PC-9 (cell line): ENCODE measurements around the gene PCDHAC1. TPM values are rescaled to one million over a fixed set of nuclear protein-coding genes. Genes with fewer than 3 reads are reported as not detected.
A peak's percentile ranks its signal among the peaks of the same experiment; 100 is the strongest.

Experiments
- BruUV-seq: library from RNA; stranded (reverse); fragments of 400-500 nt; replicated peaks from 2 replicates; lab custom pipeline; 2021; lab: Mats Ljungman, UMichigan
- CTCF ChIA-PET: fragments of 300-600 bp; sonication (Branson Sonifier 250); formaldehyde crosslinking; loops from one replicate; lab custom pipeline; 2022; ENCODE audit warnings: antibody characterized with exemption; lab: Charles Lee
- POLR2A ChIA-PET: fragments of 300-600 bp; sonication (Branson Sonifier 250); formaldehyde crosslinking; loops from one replicate; lab custom pipeline; 2022; ENCODE audit warnings: antibody characterized with exemption; ENCODE audit not compliant: unreplicated experiment; lab: Charles Lee
- DNase-seq, 2 experiments: peaks; one replicate each; pipeline versions ENCODE4 v3.0.0 to v3.0.0-alpha.2; 2015 to 2022; ENCODE audit warnings: mixed read lengths in 1 of 2
- H2AFZ ChIP-seq: fragments of 200-600 bp; sonication (generic); 2 replicates; pipeline ENCODE4 v1.8.1; 2017; ENCODE audit warnings: antibody characterized with exemption
- H3F3A ChIP-seq: fragments of 200-600 bp; sonication (generic); 2 replicates; pipeline ENCODE4 v1.8.1; 2017; ENCODE audit warnings: antibody characterized with exemption, mild to moderate bottlenecking, low read depth; ENCODE audit not compliant: insufficient read depth
- H3K27ac ChIP-seq: fragments of 200-600 bp; sonication (generic); 2 replicates; pipeline ENCODE4 v1.6.1; 2016; ENCODE audit warnings: mixed run types
- H3K27me3 ChIP-seq: fragments of 200-600 bp; sonication (generic); 2 replicates; pipeline ENCODE4 v1.6.1; 2016; ENCODE audit warnings: low read depth, mixed run types; ENCODE audit not compliant: insufficient read depth
- H3K36me3 ChIP-seq: fragments of 200-600 bp; sonication (generic); 2 replicates; pipeline ENCODE4 v1.6.1; 2016; ENCODE audit warnings: low read depth, mixed run types
- H3K4me1 ChIP-seq: fragments of 200-600 bp; sonication (generic); replicated peaks from 2 replicates; pipeline ENCODE4 v1.6.1; 2016; ENCODE audit warnings: mixed run types; ENCODE audit not compliant: insufficient read depth
- H3K4me2 ChIP-seq: fragments of 200-600 bp; sonication (generic); 2 replicates; pipeline ENCODE4 v1.6.1; 2017; ENCODE audit warnings: mixed run types
- H3K4me3 ChIP-seq: fragments of 200-600 bp; sonication (generic); 2 replicates; pipeline ENCODE4 v1.6.1; 2016; ENCODE audit warnings: mixed run types
- H3K79me2 ChIP-seq: fragments of 200-600 bp; sonication (generic); 2 replicates; pipeline ENCODE4 v1.6.1; 2017; ENCODE audit warnings: low read depth, mixed run types
- H3K9me2 ChIP-seq: fragments of 200-600 bp; sonication (generic); 2 replicates; pipeline ENCODE4 v1.8.1; 2017; ENCODE audit warnings: mild to moderate bottlenecking; ENCODE audit not compliant: insufficient read depth
- H3K9me3 ChIP-seq: fragments of 200-600 bp; sonication (generic); 2 replicates; pipeline ENCODE4 v1.8.1; 2016; ENCODE audit warnings: low read depth; ENCODE audit not compliant: insufficient read depth
- H4K20me1 ChIP-seq: fragments of 200-600 bp; sonication (generic); 2 replicates; pipeline ENCODE4 v1.8.1; 2017; ENCODE audit not compliant: insufficient read depth
- EZH2 ChIP-seq: fragments of 200-600 bp; sonication (generic); IDR thresholded peaks from 2 replicates; pipeline ENCODE4 v1.8.0; 2017; ENCODE audit warnings: antibody characterized with exemption, low read depth
- intact Hi-C: fragments of 100-400 bp; cut with micrococcal nuclease; formaldehyde crosslinking; loops from one replicate; pipeline ENCODE4 v1.10.0; 2022; ENCODE audit not compliant: unreplicated experiment
- total RNA-seq: library from RNA; stranded (reverse); gene quantifications from 2 replicates; pipeline ENCODE4 v1.2.3, GENCODE V29; 2021
- TF ChIP-seq, protein P1 (sequence below): fragments of 200-600 bp; sonication (generic); conservative IDR thresholded peaks from 2 replicates; pipeline ENCODE4 v1.6.1; 2017; ENCODE audit warnings: mixed run types, antibody characterized with exemption, mild to moderate bottlenecking, moderate library complexity

PCDHAC1 gene
- total RNA-seq, 1 experiment from 2014 or later, result 0.90 TPM

DNA sequence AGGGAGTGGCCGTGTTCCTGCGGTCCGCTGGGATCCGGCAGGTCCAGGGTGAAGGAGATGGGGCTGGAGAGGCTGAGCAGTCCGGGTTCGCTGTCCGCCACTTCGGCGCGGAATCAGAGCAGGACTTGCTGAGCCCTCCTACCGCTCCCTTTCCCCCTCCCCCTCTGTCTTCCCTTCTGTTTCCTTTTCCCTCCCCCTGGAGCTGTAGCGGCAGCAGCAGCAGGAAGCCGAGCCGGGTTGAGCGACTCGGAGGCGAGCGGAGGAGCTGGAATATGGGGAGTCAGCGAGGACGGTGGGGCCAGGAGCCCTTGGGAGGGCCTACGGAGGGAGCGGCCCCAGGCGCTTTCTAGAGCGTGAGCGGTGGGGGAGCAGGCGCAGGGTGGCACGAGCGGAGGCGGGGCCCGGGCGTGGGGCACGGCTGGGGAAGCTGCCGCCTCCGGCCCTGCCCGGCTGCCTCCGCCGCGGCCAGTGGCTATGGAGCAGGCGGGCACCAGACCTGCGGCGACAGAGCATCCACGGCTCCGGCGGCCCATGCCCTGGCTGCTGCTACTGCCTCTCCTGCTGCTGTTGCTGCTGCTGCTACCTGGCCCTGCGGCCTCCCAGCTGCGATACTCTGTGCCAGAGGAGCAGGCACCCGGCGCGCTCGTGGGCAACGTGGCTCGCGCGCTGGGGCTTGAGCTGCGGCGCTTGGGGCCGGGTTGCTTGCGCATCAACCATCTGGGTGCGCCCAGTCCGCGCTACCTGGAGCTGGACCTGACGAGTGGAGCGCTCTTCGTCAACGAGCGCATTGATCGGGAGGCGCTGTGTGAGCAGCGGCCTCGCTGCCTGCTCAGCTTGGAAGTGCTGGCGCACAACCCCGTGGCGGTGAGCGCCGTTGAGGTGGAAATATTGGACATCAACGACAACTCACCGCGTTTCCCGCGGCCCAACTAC lies 40.5 kb downstream of the PCDHAC1 start, which contains the start of gene PCDHAC2:
Gene PCDHAC2, plus strand, starts transcription at position 184 of the 933 bp plus-strand sequence. Its CDS starts 291 bp downstream, at position 475.
- Histone ChIP-seq H3K4me1 (no peaks in the 10 kb centered on the region), H3K9me2 (no peaks in the 10 kb centered on the region), H3K27ac (no peak within 1 kb of the TSS), H3K4me2 (peak within 1 kb of the TSS; percentile 74), H4K20me1 (no peaks in the 10 kb centered on the region), H3K36me3 (no peaks in the 10 kb centered on the region), H3F3A (no peaks in the 10 kb centered on the region), H3K79me2 (no peaks in the 10 kb centered on the region), H3K4me3 (peak within 1 kb of the TSS; percentile 58), H3K27me3 (no peaks in the 10 kb centered on the region), H3K9me3 (no peaks in the 10 kb centered on the region), H2AFZ (peak within 1 kb of the TSS; percentile 73)
- DNase-seq, result peak in 1 of 2 experiments; percentile 65
- ChIA-PET POLR2A (interaction anchor here (0.5 to 0.6 kb wide), 2 partner anchors 22 to 646 kb away, joined by 3 to 4 read pairs; no protein-coding TSS in a partner anchor), CTCF (interaction anchor here (1.2 kb wide), 1 partner anchor 73 kb away, joined by 6 read pairs; no protein-coding TSS in a partner anchor)
- intact Hi-C loops, result loop anchor here (1.0 kb wide), 1 partner anchor 38 kb away; no protein-coding TSS in a partner anchor
- BruUV-seq, result no TSS peak
- TF ChIP-seq, protein P1, sequence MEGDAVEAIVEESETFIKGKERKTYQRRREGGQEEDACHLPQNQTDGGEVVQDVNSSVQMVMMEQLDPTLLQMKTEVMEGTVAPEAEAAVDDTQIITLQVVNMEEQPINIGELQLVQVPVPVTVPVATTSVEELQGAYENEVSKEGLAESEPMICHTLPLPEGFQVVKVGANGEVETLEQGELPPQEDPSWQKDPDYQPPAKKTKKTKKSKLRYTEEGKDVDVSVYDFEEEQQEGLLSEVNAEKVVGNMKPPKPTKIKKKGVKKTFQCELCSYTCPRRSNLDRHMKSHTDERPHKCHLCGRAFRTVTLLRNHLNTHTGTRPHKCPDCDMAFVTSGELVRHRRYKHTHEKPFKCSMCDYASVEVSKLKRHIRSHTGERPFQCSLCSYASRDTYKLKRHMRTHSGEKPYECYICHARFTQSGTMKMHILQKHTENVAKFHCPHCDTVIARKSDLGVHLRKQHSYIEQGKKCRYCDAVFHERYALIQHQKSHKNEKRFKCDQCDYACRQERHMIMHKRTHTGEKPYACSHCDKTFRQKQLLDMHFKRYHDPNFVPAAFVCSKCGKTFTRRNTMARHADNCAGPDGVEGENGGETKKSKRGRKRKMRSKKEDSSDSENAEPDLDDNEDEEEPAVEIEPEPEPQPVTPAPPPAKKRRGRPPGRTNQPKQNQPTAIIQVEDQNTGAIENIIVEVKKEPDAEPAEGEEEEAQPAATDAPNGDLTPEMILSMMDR, result no peak
- no peak for TF ChIP-seq EZH2

DNA sequence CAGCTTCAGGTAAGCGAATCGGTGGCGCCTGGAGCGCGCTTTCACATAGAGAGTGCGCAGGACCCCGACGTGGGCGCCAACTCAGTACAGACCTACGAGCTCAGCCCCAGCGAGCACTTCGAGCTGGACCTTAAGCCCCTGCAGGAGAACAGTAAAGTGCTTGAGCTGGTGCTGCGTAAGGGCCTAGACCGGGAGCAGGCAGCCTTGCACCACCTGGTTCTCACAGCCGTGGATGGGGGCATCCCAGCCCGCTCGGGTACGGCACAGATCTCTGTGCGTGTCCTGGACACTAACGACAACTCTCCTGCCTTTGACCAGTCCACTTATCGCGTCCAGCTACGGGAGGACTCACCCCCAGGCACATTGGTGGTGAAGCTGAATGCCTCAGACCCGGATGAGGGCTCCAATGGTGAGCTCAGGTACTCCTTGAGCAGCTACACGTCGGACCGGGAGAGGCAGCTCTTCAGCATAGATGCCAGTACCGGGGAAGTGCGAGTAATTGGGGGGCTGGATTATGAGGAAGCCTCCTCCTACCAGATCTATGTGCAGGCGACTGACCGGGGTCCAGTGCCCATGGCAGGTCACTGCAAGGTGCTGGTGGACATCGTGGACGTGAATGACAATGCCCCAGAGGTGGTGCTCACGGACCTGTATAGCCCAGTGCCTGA lies 41.3 kb downstream of the PCDHAC1 start:
- no peak for TF ChIP-seq EZH2
- TF ChIP-seq, protein P1, result no peak
- DNase-seq, result no peak
- Histone ChIP-seq H4K20me1 (no peaks in the 10 kb centered on the region), H3K9me3 (no peaks in the 10 kb centered on the region), H3K27me3 (no peaks in the 10 kb centered on the region), H2AFZ (no peak overlapping the region), H3K4me3 (no peak overlapping the region), H3F3A (no peaks in the 10 kb centered on the region), H3K36me3 (no peaks in the 10 kb centered on the region), H3K4me2 (no peak overlapping the region), H3K9me2 (no peaks in the 10 kb centered on the region), H3K79me2 (no peaks in the 10 kb centered on the region), H3K27ac (no peak overlapping the region), H3K4me1 (no peaks in the 10 kb centered on the region)
- no TSS peak for BruUV-seq
- intact Hi-C loops, result no loop called here
- ChIA-PET CTCF (no interaction called here), POLR2A (no interaction called here)

GRCh38 chr5:140969880-140970279 lies 43.8 kb downstream of the PCDHAC1 start:
- Histone ChIP-seq H3K9me2 (no peaks in the 10 kb centered on the region), H3K27ac (no peak overlapping the region), H2AFZ (no peak overlapping the region), H3K4me3 (no peak overlapping the region), H3F3A (no peaks in the 10 kb centered on the region), H3K79me2 (no peaks in the 10 kb centered on the region), H3K27me3 (no peaks in the 10 kb centered on the region), H3K36me3 (no peaks in the 10 kb centered on the region), H3K9me3 (0 out of 2 replicates have a peak, but pooled peaks cover 3% of the 10 kb centered on the region), H3K4me2 (no peak overlapping the region), H3K4me1 (no peaks in the 10 kb centered on the region), H4K20me1 (no peaks in the 10 kb centered on the region)
- no TSS peak for BruUV-seq
- CTCF ChIA-PET, result no interaction called here
- DNase-seq, result no peak
- TF ChIP-seq EZH2, result no peak
- TF ChIP-seq, protein P1, result no peak
- POLR2A ChIA-PET, result interaction anchor here (0.6 kb wide), 1 partner anchor 70 kb away, joined by 3 read pairs; no protein-coding TSS in a partner anchor
- intact Hi-C loops, result loop anchor here (2.0 kb wide), 1 partner anchor 65 kb away; no protein-coding TSS in a partner anchor
